Stimulated activated CD4-positive, alpha-beta T cell treated with anti-CD3 and anti-CD28 coated beads, Interleukin-12 subunit alpha, Interleukin-12 subunit beta, amount 100 ng/mL, for 24 hours (primary cell): ENCODE results near the gene CCR9.

Experiments used
- DNase-seq, 2 experiments: peaks; one replicate each; pipeline ENCODE4 v3.0.0-alpha.2; 2020; ENCODE audit warnings: low read depth in 2 of 2

Gene CCR9

DNA sequence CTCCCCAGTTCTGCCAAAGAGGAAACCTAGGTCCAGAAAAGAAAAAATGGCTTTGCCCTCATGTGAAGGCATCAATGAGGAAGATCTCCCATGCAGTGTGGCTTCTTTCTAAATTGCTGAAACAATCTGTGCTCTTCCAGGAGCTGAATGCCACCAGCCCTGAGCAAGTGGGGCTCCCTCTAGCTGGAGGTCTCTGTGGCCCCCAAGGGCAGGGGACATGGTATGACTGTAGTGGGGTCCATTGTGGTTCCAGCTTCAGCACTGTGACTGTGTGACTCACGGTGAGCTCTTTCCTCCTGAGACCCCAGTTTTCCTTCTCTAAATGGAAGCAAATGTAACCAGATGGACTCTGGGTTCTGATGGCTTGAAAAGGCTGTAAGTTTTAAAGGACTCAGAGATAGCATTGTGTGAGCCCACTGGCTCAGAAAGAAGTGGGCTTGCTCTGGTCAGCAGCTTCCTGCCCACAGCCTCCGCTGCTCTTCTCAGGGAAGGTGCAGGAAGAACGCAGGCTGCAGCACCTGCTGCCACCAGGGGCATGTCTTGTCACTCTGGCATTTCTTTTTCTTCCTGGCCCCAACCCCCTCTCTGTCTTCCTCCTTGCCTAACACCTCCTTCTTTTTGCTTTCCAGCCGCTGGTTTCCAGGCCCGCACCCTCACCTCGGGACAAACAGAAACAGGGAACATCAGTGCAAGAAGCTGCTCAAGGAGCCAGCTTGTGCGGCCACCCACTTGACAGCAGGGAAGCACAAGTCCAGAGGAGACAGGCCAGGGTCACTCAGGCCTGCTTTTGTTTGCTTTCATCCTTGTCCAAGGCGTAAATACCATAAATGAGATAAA lies 51.1 kb downstream of the CCR9 start:
- DNase-seq = no peak

DNA sequence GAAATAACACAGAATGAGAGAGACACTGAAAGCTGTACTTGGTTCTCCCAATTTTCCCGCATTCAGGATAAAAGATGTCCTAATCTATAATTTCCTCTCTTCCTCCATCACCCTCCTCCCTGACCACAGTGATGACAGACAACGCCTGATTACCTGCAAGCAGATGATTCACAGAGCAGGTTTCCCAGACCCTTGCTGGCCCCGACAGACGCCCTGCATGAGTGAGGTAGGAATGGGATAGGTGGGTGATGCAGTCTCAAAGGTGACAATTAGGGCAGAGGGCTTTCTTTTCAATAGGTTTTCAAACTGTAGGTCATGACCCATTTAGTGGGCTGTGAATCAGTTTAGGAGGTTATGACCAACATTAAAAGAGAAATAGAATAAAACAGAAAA lies 51.7 kb downstream of the CCR9 start:
- DNase-seq = no peak

DNA sequence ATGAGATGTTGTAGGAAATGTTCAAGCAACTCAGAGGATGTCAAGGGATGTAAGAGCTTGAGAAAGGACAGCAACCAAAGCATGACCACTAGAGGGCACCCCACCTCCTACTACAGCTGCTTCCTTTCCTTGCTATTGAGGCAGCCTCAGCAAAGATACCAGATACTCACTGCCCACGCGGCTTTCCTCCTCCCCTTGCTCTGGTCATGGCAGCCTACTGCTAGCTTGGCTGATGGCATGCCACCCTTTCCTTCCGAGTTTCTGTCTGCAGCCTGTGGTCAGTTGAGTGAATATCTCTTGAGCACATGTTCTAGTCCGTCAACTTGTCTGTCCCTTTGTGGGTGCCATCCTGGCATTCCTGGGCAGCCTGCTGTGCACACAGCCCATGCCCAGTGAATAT lies 52.5 kb downstream of the CCR9 start:
- peak; percentile 67 to 87 for DNase-seq

DNA sequence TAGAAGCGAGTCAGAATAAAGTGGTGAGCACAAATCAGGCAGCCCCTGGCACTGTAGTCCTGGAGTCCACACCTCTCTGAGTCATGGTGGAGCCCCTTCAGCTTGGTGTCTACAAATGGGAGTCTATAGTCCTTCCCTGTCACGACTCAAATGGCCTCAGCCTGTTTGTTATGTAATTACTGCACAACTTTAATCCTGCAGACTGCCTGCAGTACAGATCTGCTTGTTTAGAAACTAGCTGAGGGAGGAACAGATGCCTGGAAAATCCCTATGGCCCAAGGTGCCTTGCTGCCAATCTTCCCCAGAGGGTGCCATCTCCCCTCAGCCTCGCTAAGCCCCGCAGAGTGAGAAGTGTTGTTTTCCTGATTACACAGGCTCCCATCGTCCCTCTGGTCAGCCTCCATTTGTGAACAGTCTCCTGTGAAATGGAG lies 53.0 kb downstream of the CCR9 start:
- no peak for DNase-seq

DNA sequence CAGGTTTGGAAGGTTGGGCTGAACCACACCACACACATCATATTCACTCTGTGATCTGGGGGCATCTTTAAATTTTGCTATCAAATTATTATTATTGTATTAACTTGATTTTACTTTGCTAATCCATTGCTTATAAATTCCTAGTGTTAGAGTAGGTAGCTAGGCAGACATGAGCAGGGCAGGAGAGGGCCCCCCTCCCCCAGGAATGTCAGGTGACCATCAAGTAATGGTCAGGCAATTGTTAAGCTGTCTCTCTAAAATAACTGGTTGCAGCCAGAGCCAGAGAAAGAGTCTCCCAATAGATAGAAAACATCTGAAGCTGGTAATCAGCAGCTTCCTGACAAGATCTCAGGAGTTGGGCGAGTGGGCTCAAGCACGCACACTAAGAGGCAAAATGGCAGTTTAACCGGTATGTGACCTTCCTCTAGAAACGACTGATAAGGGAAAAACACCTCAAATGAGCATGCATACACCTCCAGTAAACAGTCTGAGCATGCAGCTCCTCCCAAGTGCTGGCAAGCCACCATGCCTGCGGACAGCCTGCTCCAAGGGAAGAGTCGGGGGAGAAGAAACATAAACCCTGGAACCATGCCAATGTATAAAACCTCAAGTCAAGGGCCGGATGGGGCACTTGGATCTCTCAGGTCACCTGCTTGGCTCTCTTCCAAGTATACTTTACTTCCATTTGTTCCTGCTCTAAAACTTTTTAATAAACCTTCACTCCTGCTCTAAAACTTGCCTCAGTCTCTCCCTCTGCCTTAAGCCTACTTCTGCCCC lies 53.8 kb downstream of the CCR9 start:
- DNase-seq = no peak

DNA sequence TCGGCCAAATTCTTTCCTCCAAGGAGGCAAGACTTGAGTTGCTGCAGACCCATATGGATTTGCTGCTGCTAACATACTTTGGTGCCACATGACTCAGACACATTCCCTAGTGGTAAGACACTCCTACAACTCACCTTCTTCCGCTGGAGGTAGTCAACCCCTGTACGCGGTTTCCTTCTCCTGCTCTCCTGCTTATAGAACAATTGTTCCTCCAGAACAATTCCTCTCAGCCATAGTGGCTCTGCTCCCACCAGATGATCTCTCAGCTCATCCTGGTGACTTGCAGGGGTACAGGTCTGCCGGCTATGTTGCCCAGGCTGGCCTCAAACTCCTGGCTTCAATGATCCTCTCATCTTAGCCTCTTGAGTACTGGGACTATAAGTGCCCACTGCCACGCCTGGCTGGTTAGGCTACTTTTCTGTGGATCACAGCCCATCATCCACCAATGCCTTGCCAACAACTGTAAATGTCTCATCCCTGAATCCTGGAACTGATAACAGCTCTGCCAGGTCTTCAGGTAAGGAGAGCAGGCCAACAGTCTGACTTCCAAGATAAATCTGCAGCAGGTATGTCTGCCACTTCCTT lies 54.5 kb downstream of the CCR9 start:
- DNase-seq = no peak

DNA sequence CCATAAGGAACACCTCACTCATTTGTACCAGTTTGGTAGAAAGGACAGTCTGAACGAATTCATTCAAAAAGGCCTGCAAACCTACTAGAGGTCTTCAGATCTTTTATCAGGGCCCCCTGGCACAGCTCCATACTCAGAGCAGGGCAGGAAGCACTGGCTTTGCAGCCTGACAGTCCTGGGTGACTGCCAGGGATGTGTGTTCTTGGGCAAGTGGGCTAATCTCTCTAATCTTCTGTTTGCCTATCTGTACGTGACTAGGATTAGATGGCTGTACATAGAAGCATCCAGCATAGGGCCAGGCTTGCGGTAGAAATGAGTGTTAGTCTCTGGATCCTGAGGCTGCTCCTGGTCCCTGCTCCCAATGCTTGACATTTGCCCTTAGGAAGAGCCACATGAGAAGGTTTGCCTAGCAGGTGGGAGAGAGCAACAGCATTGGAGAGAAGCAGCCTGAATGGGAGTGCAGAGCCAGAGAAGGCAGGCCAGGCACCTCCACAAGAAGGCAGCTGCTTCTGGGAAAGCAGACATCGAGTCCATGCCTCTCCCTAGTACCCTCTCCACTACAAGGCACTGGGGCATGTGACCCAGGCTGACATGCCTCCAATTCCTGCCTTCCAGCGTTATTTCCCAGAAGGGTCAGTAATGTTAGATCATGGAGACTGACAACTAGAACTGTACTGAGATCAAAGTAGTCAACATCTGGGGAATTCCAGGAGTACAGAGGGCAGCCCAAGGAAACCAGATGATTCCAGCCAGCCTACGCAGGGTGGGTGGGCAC lies 55.9 kb downstream of the CCR9 start:
- no peak for DNase-seq

DNA sequence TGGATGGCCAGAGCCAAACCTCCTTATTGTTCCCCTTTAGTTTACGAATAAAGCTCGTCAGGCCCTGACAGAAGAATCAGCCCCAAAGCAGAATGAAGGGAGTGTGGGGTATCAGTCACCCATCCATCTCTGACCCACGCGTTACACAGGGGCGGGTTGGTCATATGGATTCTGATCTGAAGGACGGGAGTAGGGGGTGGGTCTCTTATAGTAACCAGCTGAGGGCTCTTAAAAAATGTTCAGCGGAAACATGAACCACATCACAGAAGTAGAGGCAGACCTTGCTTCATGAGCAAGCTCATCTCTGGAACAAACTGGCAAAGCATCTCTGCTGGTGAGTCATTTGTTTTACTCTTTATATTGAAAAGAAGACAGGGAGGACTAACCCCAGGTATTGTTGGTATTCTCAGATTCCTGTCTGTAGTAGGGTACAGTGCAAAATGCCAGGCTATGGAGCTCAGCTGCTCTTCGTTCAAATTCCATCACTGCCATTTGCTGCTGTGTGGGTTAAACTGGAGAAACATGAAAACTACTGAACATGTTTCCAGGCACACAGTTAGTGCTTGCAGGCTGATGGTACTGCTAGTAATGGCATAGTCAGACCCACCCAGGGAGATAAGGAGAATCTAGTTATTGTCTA lies 57.0 kb downstream of the CCR9 start, which contains the start of gene CXCR6:
TSS of gene CXCR6 (plus strand) at position 258 of the 640 bp plus-strand sequence. CDS start 3,018 bp downstream, outside the sequence.
- peak in 1 of 2 experiments; percentile 17 for DNase-seq

DNA sequence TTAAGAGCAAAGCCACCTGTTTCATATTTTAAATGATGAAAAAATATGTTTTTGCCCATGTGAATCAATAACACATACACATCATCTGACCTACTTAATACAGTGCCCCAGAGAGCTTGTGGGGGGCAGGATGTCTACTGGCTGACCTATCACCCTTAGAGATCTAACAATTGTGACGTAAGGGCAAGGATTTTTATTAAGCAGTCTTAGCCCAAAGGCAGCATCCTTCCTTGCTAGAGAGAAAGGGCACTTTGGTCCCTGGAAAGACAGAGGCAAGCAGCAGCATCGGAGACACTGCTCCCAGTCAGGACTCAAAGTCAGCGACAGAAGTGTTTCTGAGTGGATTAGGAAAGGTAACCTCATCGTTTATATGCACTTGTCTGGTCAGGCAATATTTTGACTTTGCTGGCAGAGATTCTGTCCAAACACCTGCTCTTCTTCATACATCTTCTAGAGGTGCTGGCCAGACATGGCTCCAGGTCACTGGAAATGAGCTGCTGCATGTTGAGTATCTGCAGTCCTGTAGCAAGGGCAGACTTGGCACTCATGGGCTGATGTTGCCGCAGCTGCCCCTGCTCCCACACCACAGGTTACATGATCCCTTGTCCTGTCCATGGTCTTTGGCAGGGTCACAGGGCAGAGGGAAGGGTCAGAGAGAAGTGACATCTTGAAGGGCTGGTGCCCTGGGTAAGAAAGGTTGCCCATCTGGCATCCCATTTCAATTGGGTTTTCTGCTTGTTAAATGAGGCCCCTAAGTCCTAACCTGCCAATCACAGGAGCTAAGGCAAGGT lies 58.7 kb downstream of the CCR9 start:
- DNase-seq = no peak

DNA sequence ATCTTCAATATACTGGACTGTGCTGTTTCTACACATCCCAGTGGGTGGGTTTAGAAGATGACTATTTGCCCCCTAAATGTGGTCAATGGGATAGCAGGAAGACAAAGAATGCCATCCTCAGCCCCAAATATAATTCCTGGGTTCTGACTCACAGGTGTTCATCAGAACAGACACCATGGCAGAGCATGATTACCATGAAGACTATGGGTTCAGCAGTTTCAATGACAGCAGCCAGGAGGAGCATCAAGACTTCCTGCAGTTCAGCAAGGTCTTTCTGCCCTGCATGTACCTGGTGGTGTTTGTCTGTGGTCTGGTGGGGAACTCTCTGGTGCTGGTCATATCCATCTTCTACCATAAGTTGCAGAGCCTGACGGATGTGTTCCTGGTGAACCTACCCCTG lies 60.0 kb downstream of the CCR9 start:
- no peak for DNase-seq

DNA sequence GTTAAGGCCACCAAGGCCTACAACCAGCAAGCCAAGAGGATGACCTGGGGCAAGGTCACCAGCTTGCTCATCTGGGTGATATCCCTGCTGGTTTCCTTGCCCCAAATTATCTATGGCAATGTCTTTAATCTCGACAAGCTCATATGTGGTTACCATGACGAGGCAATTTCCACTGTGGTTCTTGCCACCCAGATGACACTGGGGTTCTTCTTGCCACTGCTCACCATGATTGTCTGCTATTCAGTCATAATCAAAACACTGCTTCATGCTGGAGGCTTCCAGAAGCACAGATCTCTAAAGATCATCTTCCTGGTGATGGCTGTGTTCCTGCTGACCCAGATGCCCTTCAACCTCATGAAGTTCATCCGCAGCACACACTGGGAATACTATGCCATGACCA lies 60.5 kb downstream of the CCR9 start:
- DNase-seq = no peak

DNA sequence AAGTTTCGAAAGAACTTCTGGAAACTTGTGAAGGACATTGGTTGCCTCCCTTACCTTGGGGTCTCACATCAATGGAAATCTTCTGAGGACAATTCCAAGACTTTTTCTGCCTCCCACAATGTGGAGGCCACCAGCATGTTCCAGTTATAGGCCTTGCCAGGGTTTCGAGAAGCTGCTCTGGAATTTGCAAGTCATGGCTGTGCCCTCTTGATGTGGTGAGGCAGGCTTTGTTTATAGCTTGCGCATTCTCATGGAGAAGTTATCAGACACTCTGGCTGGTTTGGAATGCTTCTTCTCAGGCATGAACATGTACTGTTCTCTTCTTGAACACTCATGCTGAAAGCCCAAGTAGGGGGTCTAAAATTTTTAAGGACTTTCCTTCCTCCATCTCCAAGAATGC lies 61.0 kb downstream of the CCR9 start:
- no peak for DNase-seq

DNA sequence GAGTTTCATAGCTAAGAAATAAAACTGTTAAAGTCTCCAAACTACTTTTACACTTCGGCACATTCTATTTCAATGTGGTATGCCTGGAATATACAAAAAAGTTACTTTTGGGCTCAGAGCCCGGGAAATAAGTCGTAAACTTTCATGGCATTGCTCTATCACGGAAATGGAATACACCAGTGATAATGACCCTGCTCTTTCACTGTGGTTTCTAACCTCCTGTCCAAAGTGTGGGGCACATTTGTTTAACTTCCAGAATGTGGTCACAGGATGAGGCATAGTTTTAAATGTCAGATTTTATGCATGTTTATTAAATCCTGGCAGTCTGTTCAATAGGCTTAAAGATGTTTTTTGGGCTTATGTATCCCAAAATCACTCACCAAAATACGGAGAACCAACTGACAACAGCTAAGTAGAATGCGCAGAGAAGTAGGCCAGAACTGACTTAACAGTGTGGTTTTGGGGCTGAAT lies 62.0 kb downstream of the CCR9 start:
- no peak for DNase-seq

DNA sequence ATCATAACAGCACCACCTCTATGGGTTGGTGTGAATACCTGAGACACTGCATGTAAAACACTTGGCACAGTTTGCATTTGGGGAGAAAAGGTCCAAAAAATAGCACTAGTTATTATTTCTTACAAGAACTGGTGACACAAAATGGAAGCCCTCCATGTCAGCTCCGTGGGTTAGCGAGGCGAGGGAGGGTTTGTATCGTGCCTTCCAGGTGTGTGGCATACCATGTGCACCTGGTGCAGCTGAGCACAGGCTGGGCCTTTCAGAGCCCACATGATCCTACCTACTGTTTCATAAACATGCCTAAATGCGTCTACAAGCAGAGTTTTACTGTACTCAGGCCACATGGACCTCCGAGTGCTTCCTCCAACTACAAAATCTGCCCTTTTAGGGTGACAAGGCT lies 62.5 kb downstream of the CCR9 start:
- no peak for DNase-seq

DNA sequence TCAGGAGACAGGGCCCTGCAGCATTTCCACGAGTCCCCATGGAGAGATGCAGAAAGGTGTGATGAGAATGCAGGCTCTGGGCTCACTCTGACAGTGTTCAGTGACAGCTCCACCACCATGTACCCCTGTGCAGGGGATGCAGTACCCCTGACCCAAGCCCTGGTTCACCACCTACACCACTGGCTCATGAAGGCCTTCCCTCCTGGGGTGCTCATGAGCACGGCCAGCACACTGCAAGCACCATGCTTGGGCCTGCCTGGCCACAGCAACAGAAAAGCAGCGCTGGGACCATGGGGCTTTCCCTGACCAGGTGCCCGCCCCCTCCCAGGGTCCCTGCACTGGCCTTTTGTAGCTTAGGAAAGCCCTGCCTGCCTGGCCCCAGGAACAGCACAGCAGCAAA lies 63.1 kb downstream of the CCR9 start:
- no peak for DNase-seq

DNA sequence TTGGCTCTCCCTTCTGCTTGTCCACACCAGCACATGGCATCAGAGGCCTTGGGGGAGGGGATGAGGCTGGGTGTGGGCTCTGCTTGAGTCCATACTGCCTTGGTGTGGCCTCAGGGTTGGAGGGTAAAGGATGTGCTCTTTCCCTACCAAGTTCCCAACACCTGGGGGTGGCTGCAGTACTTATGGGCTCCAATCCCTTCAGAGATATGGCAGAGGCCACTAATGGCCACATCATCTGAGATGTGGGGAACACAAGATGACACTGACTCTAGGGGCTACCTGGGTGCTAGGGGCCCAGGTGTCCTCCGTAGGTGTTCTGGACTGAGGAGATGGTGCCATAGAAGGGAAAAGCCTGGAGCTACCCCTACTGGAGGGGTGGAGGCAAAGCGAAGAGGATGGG lies 63.8 kb downstream of the CCR9 start:
- DNase-seq = no peak

DNA sequence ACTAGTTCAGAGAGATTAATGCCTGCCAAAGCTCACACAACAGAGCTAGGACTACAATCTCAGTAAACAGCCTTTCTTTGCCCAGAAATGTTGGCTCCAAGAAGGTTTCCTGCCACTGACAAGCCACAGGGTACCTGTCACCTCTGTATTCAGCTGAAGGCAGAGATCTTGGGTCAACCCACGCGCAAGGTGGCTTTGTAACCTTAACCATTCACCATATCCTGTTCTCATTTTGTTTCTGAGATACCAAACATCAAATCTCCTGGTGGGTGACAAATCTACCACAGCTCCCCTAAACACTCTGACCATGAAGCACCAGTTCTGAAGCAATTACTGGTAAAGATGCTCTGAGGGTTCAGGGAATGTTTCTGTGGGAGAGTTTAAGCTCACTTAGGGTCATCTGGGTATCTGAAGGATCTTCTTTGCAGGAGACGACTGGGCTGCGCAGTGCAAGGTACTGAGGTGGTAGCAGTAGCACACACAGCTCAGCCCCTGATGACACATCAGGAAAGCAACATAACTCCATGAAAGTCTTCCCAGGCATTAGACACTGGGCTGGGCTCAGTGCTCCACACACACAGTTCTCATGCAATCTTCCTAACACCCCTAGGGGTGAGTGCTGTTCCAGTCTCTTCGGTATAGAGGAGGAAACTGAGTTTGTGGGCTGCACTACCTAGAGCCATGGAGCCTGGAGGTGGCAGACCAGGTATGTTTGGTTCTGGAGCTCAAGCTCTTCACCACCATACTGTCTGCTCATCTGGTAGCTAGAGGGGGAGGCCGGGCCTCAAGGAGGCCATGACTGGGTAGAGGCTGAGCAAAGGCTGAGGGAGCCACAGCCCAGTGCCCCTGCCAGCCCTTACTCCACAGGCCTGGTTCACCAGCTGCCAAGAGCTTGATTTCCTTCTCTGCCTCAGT lies 64.6 kb downstream of the CCR9 start:
- no peak for DNase-seq

DNA sequence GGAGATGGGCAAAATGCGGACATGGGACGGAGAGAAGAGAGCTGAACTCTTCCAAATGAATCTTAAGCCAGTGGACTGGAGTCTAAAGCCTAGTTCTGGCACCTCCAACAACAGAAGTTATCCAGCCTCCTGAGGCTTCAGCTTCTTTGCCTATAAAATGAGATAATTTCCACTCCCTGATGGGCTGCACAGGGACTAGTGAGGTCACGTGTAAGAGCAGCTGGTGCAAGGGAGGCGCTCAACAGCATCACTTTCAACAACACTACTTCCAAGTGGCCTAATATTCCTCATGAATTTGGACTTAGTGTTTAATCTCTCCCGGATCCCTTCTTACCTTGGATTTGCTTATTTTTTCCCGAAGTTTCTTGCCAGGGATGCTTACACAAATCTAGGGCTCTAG lies 65.6 kb downstream of the CCR9 start:
- DNase-seq = no peak

DNA sequence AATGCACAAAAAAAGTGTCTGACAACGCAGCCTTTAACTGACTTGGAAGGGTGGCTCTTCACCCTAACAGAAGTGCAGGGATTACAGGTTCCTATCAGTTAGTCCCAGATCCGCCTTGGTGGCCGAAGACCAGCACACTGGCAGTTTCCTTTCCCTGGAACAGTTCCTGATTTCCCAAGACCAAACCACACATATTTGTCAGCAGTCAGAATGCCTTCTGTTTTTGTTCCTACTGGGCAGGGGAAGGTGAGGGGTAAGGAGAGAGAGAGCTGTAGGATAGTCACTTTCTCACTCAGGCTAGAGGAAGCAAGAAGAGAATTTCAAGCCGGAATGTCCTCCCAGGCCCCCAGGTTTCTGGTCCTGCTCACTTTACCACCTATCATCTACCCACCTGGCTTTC lies 66.1 kb downstream of the CCR9 start:
- DNase-seq = no peak
